ENCODE measurements around the gene FKBP5.
A peak's percentile ranks its signal among the peaks of the same experiment; 100 is the strongest.

- TF ChIP-seq CTCF (conservative IDR thresholded peaks at IDR 0.05; ENCODE audit: low read depth, low read length) (no peak), RFX5 (IDR thresholded peaks at IDR 0.05; ENCODE audit: low read depth, low read length) (no peak), CEBPB (IDR thresholded peaks at IDR 0.05; ENCODE audit: low read depth, low read length) (no peak), USF2 (IDR thresholded peaks at IDR 0.05; ENCODE audit: low read depth, low read length) (no peak), MAFK (IDR thresholded peaks at IDR 0.05; ENCODE audit: low read depth, low read length) (peak; percentile 42; the same call in 1 of the 2 replicates), POLR2A (IDR thresholded peaks at IDR 0.05; ENCODE audit: low read depth, low read length) (no peak), NFE2L2 (IDR thresholded peaks at IDR 0.05; ENCODE audit: low read depth, low read length) (no peak), SMC3 (IDR thresholded peaks at IDR 0.05; ENCODE audit: low read depth, low read length) (no peak), MXI1 (IDR thresholded peaks at IDR 0.05; ENCODE audit: borderline replicate concordance, low read depth, low read length) (no peak)
These were observed 115.1 kb downstream of the FKBP5 start for GRCh38 chr6:35573495-35574110.
